Upper lobe of right lung (tissue), 1 donor: ENCODE measurements around the gene PDE9A. TPM values are rescaled to one million over a fixed set of nuclear protein-coding genes. Genes with fewer than 3 reads are reported as not detected.

Source experiments
- ATAC-seq: fragments of 200-7000 bp; cut with Tn5 transposase; one replicate; pipeline ENCODE4 v1.9.1; 2020; ENCODE audit warnings: mild to moderate bottlenecking, moderate library complexity
- DNase-seq: peaks from one replicate; pipeline ENCODE4 v3.0.0-alpha.2; 2020
- H3K27ac ChIP-seq: fragments of 200-600 bp; one replicate; pipeline ENCODE4 v1.8.0; 2022
- H3K27me3 ChIP-seq: fragments of 200-600 bp; one replicate; pipeline ENCODE4 v1.8.0; 2022; ENCODE audit warnings: mild to moderate bottlenecking
- H3K36me3 ChIP-seq: fragments of 200-600 bp; one replicate; pipeline ENCODE4 v1.8.0; 2022
- H3K4me1 ChIP-seq: fragments of 200-600 bp; one replicate; pipeline ENCODE4 v1.8.0; 2022
- H3K4me3 ChIP-seq: fragments of 200-600 bp; one replicate; pipeline ENCODE4 v1.8.0; 2022; ENCODE audit warnings: mild to moderate bottlenecking
- H3K9me3 ChIP-seq: fragments of 200-600 bp; one replicate; pipeline ENCODE4 v1.8.0; 2022
- intact Hi-C: fragments of 100-400 bp; cut with DNase I; formaldehyde crosslinking; loops from one replicate; pipeline ENCODE4 v1.11.0; 2022
- total RNA-seq: library from RNA; stranded (reverse); fragmentation: NEBNext Ultra II Directional; extraction: Animal tissue kit (Norgen Biotek cat#: 25700); gene quantifications from one replicate; pipeline ENCODE4 v1.2.1, GENCODE V29; 2021
- TF ChIP-seq, protein P1 (sequence below): fragments of 200-600 bp; IDR thresholded peaks from one replicate; pipeline ENCODE4 v1.8.0; 2022; ENCODE audit warnings: antibody characterized with exemption
- donor health status: DM: no; HTN: yes; CAD: no; lungs with severe emphysema.

The PDE9A gene
- total RNA-seq, 1 donor from 2014 or later: 15.3 TPM

- Histone ChIP-seq H3K27ac (no peak overlapping the region), H3K27me3 (no peaks in the 10 kb centered on the region), H3K4me3 (no peak overlapping the region), H3K4me1 (no peaks in the 10 kb centered on the region), H3K9me3 (no peaks in the 10 kb centered on the region), H3K36me3 (no peaks in the 10 kb centered on the region)
- TF ChIP-seq, protein P1, sequence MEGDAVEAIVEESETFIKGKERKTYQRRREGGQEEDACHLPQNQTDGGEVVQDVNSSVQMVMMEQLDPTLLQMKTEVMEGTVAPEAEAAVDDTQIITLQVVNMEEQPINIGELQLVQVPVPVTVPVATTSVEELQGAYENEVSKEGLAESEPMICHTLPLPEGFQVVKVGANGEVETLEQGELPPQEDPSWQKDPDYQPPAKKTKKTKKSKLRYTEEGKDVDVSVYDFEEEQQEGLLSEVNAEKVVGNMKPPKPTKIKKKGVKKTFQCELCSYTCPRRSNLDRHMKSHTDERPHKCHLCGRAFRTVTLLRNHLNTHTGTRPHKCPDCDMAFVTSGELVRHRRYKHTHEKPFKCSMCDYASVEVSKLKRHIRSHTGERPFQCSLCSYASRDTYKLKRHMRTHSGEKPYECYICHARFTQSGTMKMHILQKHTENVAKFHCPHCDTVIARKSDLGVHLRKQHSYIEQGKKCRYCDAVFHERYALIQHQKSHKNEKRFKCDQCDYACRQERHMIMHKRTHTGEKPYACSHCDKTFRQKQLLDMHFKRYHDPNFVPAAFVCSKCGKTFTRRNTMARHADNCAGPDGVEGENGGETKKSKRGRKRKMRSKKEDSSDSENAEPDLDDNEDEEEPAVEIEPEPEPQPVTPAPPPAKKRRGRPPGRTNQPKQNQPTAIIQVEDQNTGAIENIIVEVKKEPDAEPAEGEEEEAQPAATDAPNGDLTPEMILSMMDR: no peak
- intact Hi-C loops: no loop called here
- DNase-seq (no peak), ATAC-seq (no peak)
Observed at GRCh38 chr21:42765656-42766055, 112.2 kb downstream of the PDE9A start.

DNA sequence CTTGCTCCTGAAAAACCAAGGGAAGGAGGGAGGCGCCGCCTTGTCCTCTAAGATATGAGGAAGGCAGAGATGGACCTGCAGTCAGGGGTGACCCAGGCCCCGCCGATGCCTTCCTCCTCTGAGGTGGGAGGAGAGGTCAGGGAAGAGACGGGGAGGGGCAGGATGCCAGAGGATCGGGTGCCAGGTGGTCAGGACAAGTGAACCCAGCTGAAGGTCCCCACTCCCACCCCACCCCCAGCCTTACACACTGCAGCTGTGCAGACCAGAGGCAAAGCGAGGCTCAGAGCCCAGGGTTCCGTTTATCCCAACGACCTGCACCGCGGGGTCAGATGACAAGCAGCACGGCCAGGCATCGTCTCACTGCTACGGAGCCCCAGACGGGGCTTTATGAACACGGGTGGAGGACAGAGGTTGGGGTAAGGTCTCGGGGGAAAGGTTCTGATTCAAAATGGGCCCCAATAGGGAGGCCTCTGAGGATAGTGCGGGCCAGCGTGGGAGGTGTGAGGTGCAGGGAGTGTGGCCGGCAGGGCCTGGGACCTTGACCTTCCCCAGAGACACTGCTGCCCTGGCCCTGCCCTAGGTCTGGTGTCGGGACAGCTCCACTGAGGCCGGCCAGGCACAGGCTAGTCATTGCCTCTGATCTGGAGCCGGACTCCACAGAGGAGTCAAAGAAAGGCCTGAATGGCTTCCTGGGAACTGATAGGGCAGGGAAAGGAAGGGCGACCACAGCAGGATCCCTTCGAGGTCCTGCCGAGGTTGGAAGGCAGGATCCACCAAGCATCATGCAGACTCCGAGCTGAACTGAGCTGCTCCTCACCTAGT, 113.5 kb downstream of the PDE9A start:
- DNase-seq: no peak
- H3K27me3 ChIP-seq: no peaks in the 10 kb centered on the region

GRCh38 chr21:42767561-42767835, 114.1 kb downstream of the PDE9A start:
- Histone ChIP-seq H3K4me1 (no peaks in the 10 kb centered on the region), H3K36me3 (no peaks in the 10 kb centered on the region), H3K9me3 (no peaks in the 10 kb centered on the region), H3K27ac (no peak overlapping the region), H3K4me3 (no peak overlapping the region), H3K27me3 (no peaks in the 10 kb centered on the region)
- DNase-seq (no peak), ATAC-seq (no peak)
- TF ChIP-seq, protein P1: no peak
- intact Hi-C loops: no loop called here

More for the DNA sequence above, 113.5 kb downstream of the PDE9A start:
- Histone ChIP-seq H3K9me3 (no peaks in the 10 kb centered on the region), H3K4me3 (no peak overlapping the region), H3K36me3 (no peaks in the 10 kb centered on the region), H3K4me1 (no peaks in the 10 kb centered on the region), H3K27ac (no peak overlapping the region)
- intact Hi-C loops: no loop called here
- TF ChIP-seq, protein P1: no peak
- ATAC-seq: no peak

- Histone ChIP-seq H3K4me3 (no peak overlapping the region), H3K4me1 (no peaks in the 10 kb centered on the region), H3K27ac (no peak overlapping the region), H3K27me3 (no peaks in the 10 kb centered on the region), H3K9me3 (no peaks in the 10 kb centered on the region), H3K36me3 (no peaks in the 10 kb centered on the region)
- intact Hi-C loops: no loop called here
- no peak for DNase-seq
- ATAC-seq: no peak
- TF ChIP-seq, protein P1: no peak
Observed at GRCh38 chr21:42768324-42769121, 115.1 kb downstream of the PDE9A start.

DNA sequence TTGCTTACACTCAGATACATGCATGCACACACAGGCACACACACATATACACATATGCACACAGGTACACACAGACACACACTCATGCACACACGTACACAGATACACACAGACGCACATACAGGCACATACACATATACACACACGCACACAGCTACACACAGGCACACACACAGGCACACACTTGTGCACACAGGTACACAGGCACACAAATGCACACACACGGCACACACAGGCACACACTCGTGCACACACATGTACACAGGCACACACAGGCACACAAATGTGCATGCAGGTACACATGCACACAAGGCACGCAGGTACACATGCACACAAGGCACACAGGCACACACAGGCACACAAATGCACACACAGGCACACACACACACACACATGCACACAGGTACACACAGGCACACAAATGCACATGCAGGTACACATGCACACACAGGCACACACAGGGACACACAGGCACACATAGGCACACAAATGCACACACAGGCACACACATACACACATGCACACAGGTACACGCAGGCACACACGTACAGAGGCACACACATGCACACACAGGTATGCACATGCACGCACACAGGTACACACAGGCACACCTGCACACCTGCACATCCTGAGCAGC, 115.9 kb downstream of the PDE9A start:
- no peaks in the 10 kb centered on the region for H3K9me3 ChIP-seq
- TF ChIP-seq, protein P1: no peak
- no peak for ATAC-seq

More for the DNA sequence above, 115.9 kb downstream of the PDE9A start:
- no peaks in the 10 kb centered on the region for H3K36me3 ChIP-seq
- no peak overlapping the region for H3K27ac ChIP-seq
- H3K4me1 ChIP-seq: no peaks in the 10 kb centered on the region
- no peaks in the 10 kb centered on the region for H3K27me3 ChIP-seq
- no peak for DNase-seq
- no peak overlapping the region for H3K4me3 ChIP-seq
- intact Hi-C loops: no loop called here
